ENCODE data around the gene C4B. TPM values are rescaled to one million over a fixed set of nuclear protein-coding genes. Genes with fewer than 3 reads are reported as not detected.

Gene C4B
- total RNA-seq, 1 donor from 2014 or later: 9.2 TPM

GRCh38 chr6:32069878-32070515, 55.4 kb downstream of the C4B start:
- no peak for DNase-seq (ENCODE audit: extremely low spot score, unreplicated experiment)
- H3K9me3 Mint-ChIP-seq: no peaks in the 10 kb centered on the region
- H3K36me3 Mint-ChIP-seq: peaks cover 5% of the 10 kb centered on the region
- peaks cover 12% of the 10 kb centered on the region for H3K4me1 Mint-ChIP-seq (ENCODE audit: unreplicated experiment)
- no peak for TF ChIP-seq CTCF (conservative IDR thresholded peaks at IDR 0.05)
- H3K27ac Mint-ChIP-seq: no peak overlapping the region
- no peak overlapping the region for H3K4me3 Mint-ChIP-seq
- H3K27me3 Mint-ChIP-seq: no peaks in the 10 kb centered on the region

DNA sequence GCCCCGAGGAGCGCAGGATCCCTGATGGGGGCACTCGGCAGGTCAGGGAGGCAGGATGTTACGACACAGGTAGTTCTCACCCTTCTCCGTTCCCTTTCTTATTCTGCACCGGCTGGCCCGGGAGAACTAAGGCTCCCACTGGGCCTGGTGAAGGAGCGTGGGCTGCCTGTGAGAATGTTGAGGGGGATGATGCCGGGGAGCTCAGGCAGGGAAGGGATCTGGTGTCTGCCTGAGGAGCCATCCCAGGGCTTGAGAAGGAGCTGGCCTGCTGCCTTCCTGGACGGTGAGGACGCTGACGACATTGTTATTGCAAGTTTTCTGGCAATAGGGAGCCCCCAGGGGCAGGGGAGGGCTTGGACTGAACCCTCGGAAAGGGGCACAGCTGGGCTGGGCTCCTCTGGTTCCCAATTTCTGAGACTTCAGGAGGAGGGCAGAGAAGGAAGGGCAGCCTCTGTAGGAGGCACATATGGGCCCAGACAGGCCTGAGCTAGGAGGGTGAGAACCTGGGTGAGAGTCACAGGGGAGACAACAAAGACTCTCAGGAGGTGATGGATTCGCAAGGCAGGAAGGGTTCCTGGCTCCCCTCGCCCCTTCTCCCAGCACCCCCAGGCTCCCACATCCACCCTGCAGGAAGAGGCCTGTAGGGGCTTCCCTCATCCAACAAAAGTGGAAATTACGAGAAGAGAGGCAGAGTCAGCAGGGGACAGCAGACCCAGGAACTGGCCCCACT, 56.4 kb downstream of the C4B start:
- no peak for TF ChIP-seq CTCF (conservative IDR thresholded peaks at IDR 0.05)
- no peak for DNase-seq (ENCODE audit: extremely low spot score, unreplicated experiment)
- H3K4me3 Mint-ChIP-seq: no peak overlapping the region
- peak overlapping the region; percentile 29 for H3K27ac Mint-ChIP-seq
- no peaks in the 10 kb centered on the region for H3K9me3 Mint-ChIP-seq
- no peaks in the 10 kb centered on the region for H3K27me3 Mint-ChIP-seq
- H3K4me1 Mint-ChIP-seq (ENCODE audit: unreplicated experiment): peaks cover 19% of the 10 kb centered on the region
- peaks cover 7% of the 10 kb centered on the region for H3K36me3 Mint-ChIP-seq

DNA sequence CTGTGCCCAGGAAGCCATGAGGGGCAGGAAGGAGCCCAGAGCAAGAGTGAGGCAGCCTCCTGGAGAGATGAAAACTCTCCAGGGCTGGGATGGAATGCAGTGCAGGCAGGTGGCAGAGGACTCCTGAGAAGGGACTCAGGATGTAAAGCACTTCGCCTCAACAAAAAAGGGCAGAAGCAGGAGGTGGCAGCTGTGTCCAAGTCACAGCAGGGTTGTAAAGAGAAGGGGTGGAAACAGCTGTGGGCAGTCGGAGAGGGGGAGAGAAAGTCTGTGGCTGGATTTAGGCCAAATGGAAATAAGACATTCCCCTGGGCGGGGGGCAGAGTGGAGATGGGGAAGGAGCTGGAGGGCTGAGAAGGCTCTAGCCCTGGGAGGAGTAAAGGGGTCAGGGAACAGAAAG, 58.5 kb downstream of the C4B start:
- H3K4me1 Mint-ChIP-seq (ENCODE audit: unreplicated experiment): peaks cover 24% of the 10 kb centered on the region
- no peak for TF ChIP-seq CTCF (conservative IDR thresholded peaks at IDR 0.05)
- H3K4me3 Mint-ChIP-seq: no peak overlapping the region
- no peaks in the 10 kb centered on the region for H3K27me3 Mint-ChIP-seq
- H3K27ac Mint-ChIP-seq: no peak overlapping the region
- H3K36me3 Mint-ChIP-seq: peaks cover 7% of the 10 kb centered on the region
- DNase-seq (ENCODE audit: extremely low spot score, unreplicated experiment): no peak
- H3K9me3 Mint-ChIP-seq: no peaks in the 10 kb centered on the region

GRCh38 chr6:32073613-32074012, 59.0 kb downstream of the C4B start:
- H3K4me1 Mint-ChIP-seq (ENCODE audit: unreplicated experiment): peaks cover 24% of the 10 kb centered on the region
- H3K27ac Mint-ChIP-seq: no peak overlapping the region
- no peak for DNase-seq (ENCODE audit: extremely low spot score, unreplicated experiment)
- no peaks in the 10 kb centered on the region for H3K27me3 Mint-ChIP-seq
- H3K36me3 Mint-ChIP-seq: peaks cover 7% of the 10 kb centered on the region
- H3K9me3 Mint-ChIP-seq: no peaks in the 10 kb centered on the region
- no peak overlapping the region for H3K4me3 Mint-ChIP-seq
- TF ChIP-seq CTCF (conservative IDR thresholded peaks at IDR 0.05): no peak

DNA sequence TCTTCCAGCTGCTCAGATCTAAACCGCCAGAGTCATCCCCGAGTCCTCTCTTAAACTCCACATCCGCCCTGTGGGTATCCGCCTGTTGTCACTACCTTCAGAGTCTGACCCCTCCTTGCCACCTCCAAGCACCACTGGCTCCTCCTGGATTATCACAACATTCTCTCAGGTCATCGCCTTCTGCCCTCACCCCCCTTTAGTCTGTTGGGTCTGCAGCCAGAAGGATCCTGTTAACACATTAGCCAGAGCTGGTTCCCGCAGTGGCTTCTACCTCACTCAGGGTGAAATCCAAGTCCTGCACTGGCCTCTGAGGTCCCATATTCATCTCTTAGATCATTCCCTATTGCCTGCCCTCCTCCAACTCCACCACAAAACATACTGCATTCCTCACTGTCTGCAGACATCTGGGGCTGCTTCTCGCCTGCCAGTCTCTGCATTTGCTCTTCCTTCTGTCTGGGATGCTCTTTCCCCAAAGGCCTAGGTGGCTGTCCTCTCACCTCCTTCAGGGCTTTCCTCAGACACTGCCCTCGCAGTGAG, 60.5 kb downstream of the C4B start:
- H3K27me3 Mint-ChIP-seq: no peaks in the 10 kb centered on the region
- H3K9me3 Mint-ChIP-seq: no peaks in the 10 kb centered on the region
- no peak for DNase-seq (ENCODE audit: extremely low spot score, unreplicated experiment)
- peak overlapping the region; percentile 96 for H3K27ac Mint-ChIP-seq
- H3K4me3 Mint-ChIP-seq: no peak overlapping the region
- peaks cover 4% of the 10 kb centered on the region for H3K36me3 Mint-ChIP-seq
- no peak for TF ChIP-seq CTCF (conservative IDR thresholded peaks at IDR 0.05)
- peaks cover 24% of the 10 kb centered on the region for H3K4me1 Mint-ChIP-seq (ENCODE audit: unreplicated experiment)
